Measurements from ENCODE around the gene TRIO. TPM values are rescaled to one million over a fixed set of nuclear protein-coding genes. Genes with fewer than 3 reads are reported as not detected.

TRIO gene
- total RNA-seq, 1 donor from 2014 or later: 148 TPM

GRCh38 chr5:14208071-14209021, 65.2 kb downstream of the TRIO start:
- H3K36me3 ChIP-seq: no peaks in the 10 kb centered on the region
- no peaks in the 10 kb centered on the region for H3K27me3 ChIP-seq (ENCODE audit: low read depth)
- H3K4me3 ChIP-seq: no peak overlapping the region
- no peaks in the 10 kb centered on the region for H3K9me3 ChIP-seq
- intact Hi-C loops (cut with DNase I): no loop called here
- peaks cover 78% of the 10 kb centered on the region for H3K4me1 ChIP-seq
- no peak for TF ChIP-seq CTCF (IDR thresholded peaks at IDR 0.05)
- no peak for DNase-seq
- H3K27ac ChIP-seq: peak overlapping the region; percentile 63
- ATAC-seq: peak; percentile 69 to 71

- H3K9me3 ChIP-seq: no peaks in the 10 kb centered on the region
- no peak for ATAC-seq
- H3K4me3 ChIP-seq: no peak overlapping the region
- H3K27ac ChIP-seq: peak overlapping the region; percentile 63
- no peaks in the 10 kb centered on the region for H3K36me3 ChIP-seq
- intact Hi-C loops (cut with DNase I): no loop called here
- no peaks in the 10 kb centered on the region for H3K27me3 ChIP-seq (ENCODE audit: low read depth)
- H3K4me1 ChIP-seq: peaks cover 80% of the 10 kb centered on the region
- DNase-seq: no peak
- TF ChIP-seq CTCF (IDR thresholded peaks at IDR 0.05): no peak
Measured at GRCh38 chr5:14209222-14209822, 66.2 kb downstream of the TRIO start.

GRCh38 chr5:14209836-14210235, 66.7 kb downstream of the TRIO start:
- H3K4me1 ChIP-seq: peaks cover 76% of the 10 kb centered on the region
- no peaks in the 10 kb centered on the region for H3K9me3 ChIP-seq
- no peak for TF ChIP-seq CTCF (IDR thresholded peaks at IDR 0.05)
- DNase-seq: no peak
- no peaks in the 10 kb centered on the region for H3K27me3 ChIP-seq (ENCODE audit: low read depth)
- no peak overlapping the region for H3K27ac ChIP-seq
- intact Hi-C loops (cut with DNase I): no loop called here
- no peak overlapping the region for H3K4me3 ChIP-seq
- no peak for ATAC-seq
- no peaks in the 10 kb centered on the region for H3K36me3 ChIP-seq

GRCh38 chr5:14210729-14211128, 67.6 kb downstream of the TRIO start:
- intact Hi-C loops (cut with DNase I): no loop called here

More at GRCh38 chr5:14210729-14211128, 67.6 kb downstream of the TRIO start:
- H3K9me3 ChIP-seq: no peaks in the 10 kb centered on the region
- H3K27me3 ChIP-seq (ENCODE audit: low read depth): no peaks in the 10 kb centered on the region
- peaks cover 67% of the 10 kb centered on the region for H3K4me1 ChIP-seq
- TF ChIP-seq CTCF (IDR thresholded peaks at IDR 0.05): no peak
- ATAC-seq (no peak), DNase-seq (no peak)
- H3K4me3 ChIP-seq: no peak overlapping the region
- no peak overlapping the region for H3K27ac ChIP-seq
- H3K36me3 ChIP-seq: no peaks in the 10 kb centered on the region
